ENCODE results near the gene LRP6. TPM values are rescaled to one million over a fixed set of nuclear protein-coding genes. Genes with fewer than 3 reads are reported as not detected.

LRP6 gene
- total RNA-seq, 1 experiment from 2014 or later: 62.4 TPM

- Mint-ChIP-seq H3K36me3 (ENCODE audit: insufficient read depth in 1 of 3, low read depth in 3 of 3) (peaks cover 18 to 68% (median 57%) of the 10 kb centered on the region in 3 experiments; a peak in 6 of 7 replicates), H3K27ac (peak overlapping the region in 1 of 3 experiments; percentile 48; a peak in 1 of 7 replicates), H3K27me3 (ENCODE audit: low read depth) (no peaks in the 10 kb centered on the region), H3K9me3 (no peaks in the 10 kb centered on the region), H3K4me1 (peaks cover 0 to 6% of the 10 kb centered on the region in 2 experiments; a peak in 2 of 4 replicates), H3K4me3 (no peak overlapping the region)
- H4K91ac ChIP-seq (ENCODE audit: insufficient read length, low read depth, low read length): no peak overlapping the region
- no peak overlapping the region for H4K8ac ChIP-seq (replicated peaks; ENCODE audit: insufficient read length, low read depth, low read length)
- H3K18ac ChIP-seq (ENCODE audit: insufficient read length, low read depth, low read length): no peak overlapping the region
- no peak overlapping the region for H2BK20ac ChIP-seq (ENCODE audit: low read depth, low read length, poor library complexity, severe bottlenecking)
- no peaks in the 10 kb centered on the region for H3K9me3 ChIP-seq (ENCODE audit: control insufficient read depth, low read depth, low read length)
- H3K27ac ChIP-seq (ENCODE audit: insufficient read length, low read depth, low read length): no peak overlapping the region
- TF ChIP-seq CTCF (conservative IDR thresholded peaks at IDR 0.05): no peak
- no peaks in the 10 kb centered on the region for H3K4me1 ChIP-seq (ENCODE audit: insufficient read depth, low read length)
- H3K4me2 ChIP-seq (ENCODE audit: insufficient read depth, insufficient read length, low read length): no peak overlapping the region
- H2BK120ac ChIP-seq (ENCODE audit: low read depth, low read length, poor library complexity, severe bottlenecking): no peak overlapping the region
- no peak overlapping the region for H2AFZ ChIP-seq (ENCODE audit: low read length)
- no peaks in the 10 kb centered on the region for H4K20me1 ChIP-seq (ENCODE audit: control insufficient read depth, insufficient read depth, insufficient read length)
- DNase-seq: no peak
- H2BK15ac ChIP-seq (ENCODE audit: low read depth, low read length): no peak overlapping the region
- no peak overlapping the region for H3K23ac ChIP-seq (ENCODE audit: insufficient read length, low read depth, low read length)
- no peak overlapping the region for H3K56ac ChIP-seq (ENCODE audit: insufficient read length, low read depth, low read length)
- no peak overlapping the region for H3T11ph ChIP-seq (ENCODE audit: low read length)
- no peak overlapping the region for H3K9ac ChIP-seq (ENCODE audit: extremely low read depth, insufficient read length, low read length)
- no peaks in the 10 kb centered on the region for H3K27me3 ChIP-seq (ENCODE audit: insufficient read depth, low read length)
- no peak overlapping the region for H2BK12ac ChIP-seq (ENCODE audit: insufficient read length, low read depth, low read length)
- no peaks in the 10 kb centered on the region for H3K23me2 ChIP-seq (ENCODE audit: insufficient read length, low read depth, low read length, poor library complexity, severe bottlenecking)
- H4K5ac ChIP-seq (ENCODE audit: insufficient read length, low read depth, low read length): no peak overlapping the region
- no peaks in the 10 kb centered on the region; the same call in 1 of the 2 replicates for H3K79me2 ChIP-seq (ENCODE audit: insufficient read depth, low read length)
- no CpG with 5 or more reads among the region's 4 CpGs for WGBS (ENCODE audit: extremely low coverage, insufficient read length, low lambda C conversion rate)
- H2AK5ac ChIP-seq (ENCODE audit: insufficient read length, low read length): no peak overlapping the region
- no peak overlapping the region for H3K4ac ChIP-seq (ENCODE audit: low read depth, low read length)
- no peak overlapping the region for H3K14ac ChIP-seq (ENCODE audit: insufficient read depth, low read length)
- no peak overlapping the region for H2BK5ac ChIP-seq (ENCODE audit: insufficient read length, low read length)
- no peaks in the 10 kb centered on the region for H3K79me1 ChIP-seq (ENCODE audit: insufficient read depth, low read depth, low read length, poor library complexity, severe bottlenecking)
Measured at GRCh38 chr12:12128670-12129069, 138.2 kb downstream of the LRP6 start.
